Endothelial cell (in vitro differentiated cells): ENCODE measurements around the gene C3orf33. TPM values are rescaled to one million over a fixed set of nuclear protein-coding genes. Genes with fewer than 3 reads are reported as not detected.
"Not testable (repeated sequence)": the region's sequence is repeated elsewhere in the genome, so short reads cannot be mapped to it uniquely, and the experiment has no call there.

Experiments used
- DNase-seq: peaks from one replicate; pipeline ENCODE4 v3.0.0; 2021; ENCODE audit warnings: low spot score
- H3K27ac Mint-ChIP-seq: one replicate; pipeline ENCODE4 v1.8.0; 2021; ENCODE audit warnings: mixed read lengths, inconsistent platforms; ENCODE audit not compliant: unreplicated experiment
- H3K27me3 Mint-ChIP-seq: one replicate; pipeline ENCODE4 v1.8.0; 2021; ENCODE audit warnings: mild to moderate bottlenecking, moderate library complexity, mixed read lengths, inconsistent platforms; ENCODE audit not compliant: unreplicated experiment
- H3K36me3 Mint-ChIP-seq: one replicate; pipeline ENCODE4 v1.8.0; 2021; ENCODE audit warnings: mild to moderate bottlenecking, low read depth, mixed read lengths, inconsistent platforms; ENCODE audit not compliant: unreplicated experiment
- H3K4me1 Mint-ChIP-seq: one replicate; pipeline ENCODE4 v1.8.0; 2021; ENCODE audit warnings: mild to moderate bottlenecking, mixed read lengths, inconsistent platforms; ENCODE audit not compliant: unreplicated experiment
- H3K4me3 Mint-ChIP-seq: one replicate; pipeline ENCODE4 v1.8.0; 2021; ENCODE audit warnings: mild to moderate bottlenecking, mixed read lengths, inconsistent platforms; ENCODE audit not compliant: unreplicated experiment
- H3K9me3 Mint-ChIP-seq: one replicate; pipeline ENCODE4 v1.8.0; 2021; ENCODE audit warnings: mixed read lengths, inconsistent platforms; ENCODE audit not compliant: unreplicated experiment
- total RNA-seq: library from RNA; stranded (reverse); fragmentation: NEBNext Ultra II Directional; extraction: Animal tissue kit (Norgen Biotek cat#: 25700); gene quantifications from one replicate; pipeline ENCODE4 v1.2.1, GENCODE V29; 2021; ENCODE audit not compliant: unreplicated experiment
- TF ChIP-seq, protein P1 (sequence below): fragments of 200-600 bp; sonication (generic); IDR thresholded peaks from one replicate; pipeline ENCODE4 v1.5.0; 2021; ENCODE audit warnings: antibody characterized with exemption; ENCODE audit not compliant: unreplicated experiment

Gene C3orf33
- total RNA-seq, 1 donor from 2014 or later, result 1.1 TPM

DNA sequence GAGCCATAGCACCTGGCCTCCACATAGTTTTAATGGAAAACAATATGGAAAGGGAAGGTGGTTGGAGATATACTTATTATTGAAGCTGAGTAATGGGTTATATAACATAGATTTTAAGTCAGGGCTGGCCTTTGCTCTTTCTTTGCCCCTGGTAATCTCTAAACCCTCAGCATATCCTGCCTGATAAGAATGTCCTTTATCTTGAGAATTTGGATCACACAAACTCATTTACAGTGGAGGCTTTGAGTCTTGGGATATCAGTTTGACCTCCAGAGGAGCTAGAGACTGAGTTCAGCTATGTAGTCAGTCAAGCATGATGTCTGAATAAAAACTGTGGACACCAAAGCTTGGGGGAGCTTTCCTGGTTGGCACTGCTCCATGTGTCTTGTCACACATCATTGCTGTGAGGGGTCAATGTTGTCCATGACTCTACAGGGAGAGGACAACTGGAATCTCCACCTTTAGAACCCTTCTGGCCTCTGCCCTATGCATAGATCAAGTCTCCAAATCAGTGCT, 9.0 kb upstream of the C3orf33 start:
- no peak for DNase-seq
- TF ChIP-seq, protein P1, sequence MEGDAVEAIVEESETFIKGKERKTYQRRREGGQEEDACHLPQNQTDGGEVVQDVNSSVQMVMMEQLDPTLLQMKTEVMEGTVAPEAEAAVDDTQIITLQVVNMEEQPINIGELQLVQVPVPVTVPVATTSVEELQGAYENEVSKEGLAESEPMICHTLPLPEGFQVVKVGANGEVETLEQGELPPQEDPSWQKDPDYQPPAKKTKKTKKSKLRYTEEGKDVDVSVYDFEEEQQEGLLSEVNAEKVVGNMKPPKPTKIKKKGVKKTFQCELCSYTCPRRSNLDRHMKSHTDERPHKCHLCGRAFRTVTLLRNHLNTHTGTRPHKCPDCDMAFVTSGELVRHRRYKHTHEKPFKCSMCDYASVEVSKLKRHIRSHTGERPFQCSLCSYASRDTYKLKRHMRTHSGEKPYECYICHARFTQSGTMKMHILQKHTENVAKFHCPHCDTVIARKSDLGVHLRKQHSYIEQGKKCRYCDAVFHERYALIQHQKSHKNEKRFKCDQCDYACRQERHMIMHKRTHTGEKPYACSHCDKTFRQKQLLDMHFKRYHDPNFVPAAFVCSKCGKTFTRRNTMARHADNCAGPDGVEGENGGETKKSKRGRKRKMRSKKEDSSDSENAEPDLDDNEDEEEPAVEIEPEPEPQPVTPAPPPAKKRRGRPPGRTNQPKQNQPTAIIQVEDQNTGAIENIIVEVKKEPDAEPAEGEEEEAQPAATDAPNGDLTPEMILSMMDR, result no peak
- H3K27me3 Mint-ChIP-seq, result peaks cover 3% of the 10 kb centered on the region

DNA sequence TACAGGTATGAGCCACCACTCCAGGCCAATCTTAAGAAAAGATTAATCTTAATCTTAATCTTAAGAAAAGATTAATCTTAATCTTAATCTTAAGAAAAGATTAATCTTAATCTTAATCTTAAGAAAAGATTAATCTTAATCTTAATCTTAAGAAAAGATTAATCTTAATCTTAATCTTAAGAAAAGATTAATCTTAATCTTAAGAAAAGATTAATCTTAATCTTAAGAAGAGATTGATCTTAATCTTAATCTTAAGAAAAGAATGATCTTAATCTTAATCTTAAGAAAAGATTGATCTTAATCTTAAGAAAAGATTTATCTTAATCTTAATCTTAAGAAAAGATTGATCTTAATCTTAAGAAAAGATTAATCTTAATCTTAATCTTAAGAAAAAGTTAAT, 7.1 kb upstream of the C3orf33 start:
- not testable (repeated sequence) for H3K4me3 Mint-ChIP-seq, H3K27ac Mint-ChIP-seq, H3K36me3 Mint-ChIP-seq, H3K27me3 Mint-ChIP-seq, DNase-seq, H3K4me1 Mint-ChIP-seq, H3K9me3 Mint-ChIP-seq

More for the DNA sequence above, 9.0 kb upstream of the C3orf33 start:
- Mint-ChIP-seq H3K9me3 (no peaks in the 10 kb centered on the region), H3K27ac (no peak overlapping the region), H3K36me3 (peaks cover 3% of the 10 kb centered on the region), H3K4me1 (no peaks in the 10 kb centered on the region), H3K4me3 (no peak overlapping the region)

DNA sequence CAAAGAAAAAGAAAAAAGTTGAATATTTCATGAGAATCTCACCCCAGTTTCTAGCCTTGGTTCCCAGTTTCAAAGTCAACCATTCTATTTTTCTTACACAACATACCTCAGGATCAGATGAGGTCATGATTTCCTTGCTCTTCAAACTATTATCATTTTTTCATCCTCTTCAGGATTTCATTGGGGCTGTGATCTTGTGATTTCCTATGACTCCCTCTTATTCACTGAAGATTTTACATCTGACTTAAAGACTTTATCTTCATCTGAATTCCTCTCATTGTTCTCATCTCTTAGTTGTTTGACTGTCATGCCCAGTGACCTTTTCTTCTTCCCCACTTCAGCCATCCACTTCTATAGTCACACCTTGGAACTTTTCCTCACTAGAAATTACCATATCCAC, 3.1 kb upstream of the C3orf33 start:
- Mint-ChIP-seq H3K9me3 (no peaks in the 10 kb centered on the region), H3K27ac (no peak overlapping the region), H3K4me1 (no peaks in the 10 kb centered on the region), H3K27me3 (peaks cover 3% of the 10 kb centered on the region), H3K4me3 (no peak overlapping the region), H3K36me3 (no peaks in the 10 kb centered on the region)
- DNase-seq, result no peak
- TF ChIP-seq, protein P1, result no peak

DNA sequence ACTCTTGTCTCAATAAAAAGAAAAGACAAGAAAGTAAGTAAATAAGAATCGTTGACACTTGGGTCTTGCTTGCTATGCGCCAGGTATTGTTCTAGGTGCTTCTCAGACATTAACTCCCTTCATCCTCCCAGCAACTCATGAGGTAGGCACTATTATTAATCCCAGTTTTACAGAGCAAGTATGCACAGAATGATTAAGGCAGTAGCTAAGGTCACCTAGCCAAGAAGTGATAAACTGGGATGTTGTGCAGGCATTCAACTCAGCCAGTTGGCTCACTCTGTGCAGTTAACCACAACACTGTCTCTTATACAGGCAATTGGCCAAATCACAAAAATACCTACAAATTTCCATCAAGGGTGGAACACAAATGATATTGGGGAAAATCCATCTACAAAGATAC, 1.7 kb upstream of the C3orf33 start:
- DNase-seq, result no peak
- no peaks in the 10 kb centered on the region for H3K36me3 Mint-ChIP-seq
- H3K27me3 Mint-ChIP-seq, result peaks cover 3% of the 10 kb centered on the region
- no peaks in the 10 kb centered on the region for H3K4me1 Mint-ChIP-seq
- no peak overlapping the region for H3K4me3 Mint-ChIP-seq
- TF ChIP-seq, protein P1, result no peak
- H3K9me3 Mint-ChIP-seq, result no peaks in the 10 kb centered on the region
- H3K27ac Mint-ChIP-seq, result no peak overlapping the region

DNA sequence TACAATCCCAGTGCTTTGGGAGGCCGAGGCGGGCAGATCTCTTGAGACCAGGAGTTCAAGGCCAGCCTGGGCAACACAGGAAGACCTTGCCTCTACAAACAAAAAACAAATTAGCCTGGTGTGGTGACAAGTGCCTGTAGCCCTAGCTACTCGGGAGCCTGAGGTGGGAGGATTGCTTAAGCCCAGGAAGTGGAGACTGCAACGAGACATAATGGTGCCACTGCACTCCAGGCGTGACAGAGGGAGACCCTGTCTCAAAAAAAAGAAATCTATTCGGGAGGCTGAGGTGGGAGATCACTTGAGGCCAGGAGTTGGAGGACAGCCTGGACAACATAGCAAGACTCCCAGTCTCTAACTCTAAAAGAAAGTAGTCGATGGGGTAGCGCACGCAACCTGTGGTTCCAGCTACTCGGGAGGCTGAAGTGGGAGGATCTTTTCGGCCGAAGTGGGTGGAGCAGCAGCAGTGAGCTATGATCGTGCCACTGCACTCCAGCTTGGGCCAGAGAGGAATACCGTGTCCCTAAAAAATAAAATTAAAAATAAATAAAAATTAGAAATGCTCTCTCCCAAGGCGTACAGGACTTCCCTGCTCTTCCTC, 775 bp downstream of the C3orf33 start:
- Mint-ChIP-seq H3K4me1 (no peaks in the 10 kb centered on the region), H3K27me3 (no peaks in the 10 kb centered on the region), H3K27ac (peak overlapping the region; percentile 18), H3K4me3 (peak overlapping the region; percentile 90), H3K36me3 (no peaks in the 10 kb centered on the region), H3K9me3 (no peaks in the 10 kb centered on the region)
- DNase-seq, result no peak
- TF ChIP-seq, protein P1, result no peak
